GM19455 (cell line): ENCODE data around the gene ACOT11.

Experiments used
- ATAC-seq: cut with Tn5 transposase; IDR thresholded peaks from one replicate; pipeline ENCODE4 v1.9.1; 2021; ENCODE audit not compliant: unreplicated experiment

Gene ACOT11

DNA sequence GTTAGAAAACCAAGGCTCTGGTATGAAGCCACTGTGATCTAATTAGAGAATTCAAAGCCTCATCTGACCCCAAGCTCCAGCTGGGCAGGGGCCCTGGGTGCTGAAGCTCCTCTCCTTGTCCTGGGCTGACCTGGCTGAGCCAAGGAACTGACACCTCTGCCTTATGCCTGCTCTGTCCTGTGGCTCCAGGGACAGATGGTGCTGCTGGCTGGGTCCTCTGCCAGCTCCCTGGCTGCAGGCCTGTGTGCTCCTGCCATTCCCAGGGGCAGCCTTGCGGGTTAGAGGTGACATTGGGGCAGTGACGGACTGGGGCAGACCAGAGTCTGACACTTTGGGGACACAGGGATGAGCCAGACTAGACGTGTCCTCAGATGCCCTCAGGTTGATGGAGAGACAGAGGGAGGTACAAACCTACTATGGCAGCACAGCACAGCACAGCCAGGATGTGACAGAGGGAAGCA is 11.8 kb downstream of the ACOT11 start:
- no peak for ATAC-seq

DNA sequence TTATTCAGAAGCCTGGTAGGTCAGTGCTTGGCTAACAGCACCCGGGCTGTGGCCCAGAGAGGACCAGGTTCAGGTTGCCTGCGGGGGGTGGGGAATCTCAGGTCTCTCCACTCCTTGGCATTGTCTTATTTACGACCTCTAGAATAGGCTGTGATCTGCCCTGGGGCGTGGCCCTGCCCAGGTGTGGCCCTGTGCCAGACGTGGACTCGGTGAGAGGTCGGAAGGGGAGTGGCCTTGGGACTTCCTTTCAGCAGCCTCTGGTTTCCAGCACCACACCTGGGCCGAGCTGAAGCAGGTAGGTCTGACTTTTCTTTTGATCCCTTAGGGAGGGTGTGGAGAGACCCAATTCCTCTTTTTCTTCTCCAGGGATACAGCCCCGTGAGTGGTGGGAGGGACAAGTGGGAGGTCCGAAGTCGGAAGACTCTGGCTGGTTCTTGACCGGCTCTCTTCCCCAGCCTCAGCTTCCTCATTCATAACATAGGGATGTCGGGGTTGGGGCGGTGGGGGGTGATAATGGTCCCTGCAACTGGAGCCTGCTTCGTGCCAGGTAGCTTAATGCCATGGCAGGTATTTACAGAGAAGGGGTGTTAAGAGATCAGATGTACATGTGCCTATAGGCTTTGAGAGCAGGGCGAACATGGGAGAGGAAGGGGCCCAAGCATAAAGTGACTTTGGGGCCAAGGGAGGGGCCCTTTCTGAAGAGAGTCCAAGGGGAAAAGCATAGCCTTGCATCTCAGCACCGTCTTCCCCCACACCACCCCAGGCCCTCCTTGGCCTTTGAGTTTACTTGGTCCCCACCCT is 16.5 kb downstream of the ACOT11 start:
- no peak for ATAC-seq

DNA sequence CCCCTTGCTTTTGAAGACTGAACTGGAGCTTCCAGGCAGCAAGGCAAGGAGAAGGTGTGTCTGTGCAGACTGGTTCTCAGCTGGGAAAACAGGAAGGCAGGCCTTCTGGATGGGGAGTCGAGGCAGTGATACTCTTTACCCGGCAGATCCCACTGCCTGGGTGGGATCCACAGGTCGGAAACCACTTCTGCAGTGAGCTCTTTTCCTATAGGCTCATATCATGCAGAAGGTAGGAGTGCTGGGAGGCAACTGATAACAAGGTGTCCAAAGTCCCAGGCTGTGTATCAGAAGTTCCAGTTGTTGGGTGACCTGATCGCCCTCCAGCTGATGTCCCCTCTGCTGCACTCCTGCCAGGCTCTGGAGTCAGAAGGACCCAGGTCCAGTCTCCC is 17.1 kb downstream of the ACOT11 start:
- no peak for ATAC-seq

DNA sequence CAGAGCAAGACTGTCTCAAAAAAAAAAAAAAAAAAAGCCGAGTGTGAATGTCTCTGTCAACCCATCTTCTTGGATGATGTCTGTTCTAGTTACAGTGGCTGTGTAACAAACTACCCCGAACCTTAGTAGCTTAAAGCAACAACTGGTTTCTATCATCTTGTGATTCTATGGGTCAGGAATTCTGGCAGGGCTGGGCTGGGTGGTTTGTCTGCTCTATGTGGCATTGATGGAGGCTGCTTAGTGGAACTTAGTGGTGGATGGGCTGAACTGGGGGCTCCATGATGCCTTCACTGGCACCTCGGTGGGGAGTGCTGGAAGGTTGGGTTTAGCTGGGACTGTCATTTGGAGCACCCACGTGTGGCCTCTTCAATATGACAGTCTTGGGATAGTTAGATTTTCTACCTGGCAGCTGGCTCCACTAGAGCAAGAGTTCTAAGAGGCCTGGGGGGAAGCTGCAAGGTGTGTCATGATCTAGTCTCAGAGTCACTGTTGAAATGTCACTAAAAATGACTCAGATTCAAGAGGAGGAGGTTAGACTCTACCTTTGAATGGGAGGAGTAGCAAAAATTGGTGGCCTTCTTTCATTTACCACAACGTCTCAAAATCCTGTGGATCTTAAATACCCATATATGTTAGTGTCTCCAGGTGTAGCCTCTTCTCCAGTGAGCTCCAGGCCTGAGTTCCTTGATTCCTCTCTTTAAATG is 18.6 kb downstream of the ACOT11 start:
- ATAC-seq: no peak

DNA sequence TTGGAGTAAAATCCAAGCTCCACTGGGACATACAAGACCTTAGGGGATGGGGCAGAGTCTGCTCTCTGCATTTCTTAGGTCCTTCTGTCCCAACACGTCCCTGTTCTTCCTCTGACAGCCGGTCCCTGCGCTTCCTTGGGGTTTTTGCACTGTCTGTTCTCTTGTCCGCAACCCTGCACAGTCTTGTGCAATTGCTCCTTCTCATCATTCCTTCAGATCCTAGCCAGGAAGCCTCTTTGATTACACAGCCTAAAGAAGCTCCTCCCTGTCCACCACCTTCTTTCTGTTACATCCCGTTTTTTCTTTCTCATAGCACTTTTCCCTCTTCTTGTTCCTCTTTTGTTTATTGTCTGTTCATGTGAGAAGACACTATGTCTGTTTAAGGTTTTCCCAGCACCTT is 19.9 kb downstream of the ACOT11 start:
- ATAC-seq: no peak

DNA sequence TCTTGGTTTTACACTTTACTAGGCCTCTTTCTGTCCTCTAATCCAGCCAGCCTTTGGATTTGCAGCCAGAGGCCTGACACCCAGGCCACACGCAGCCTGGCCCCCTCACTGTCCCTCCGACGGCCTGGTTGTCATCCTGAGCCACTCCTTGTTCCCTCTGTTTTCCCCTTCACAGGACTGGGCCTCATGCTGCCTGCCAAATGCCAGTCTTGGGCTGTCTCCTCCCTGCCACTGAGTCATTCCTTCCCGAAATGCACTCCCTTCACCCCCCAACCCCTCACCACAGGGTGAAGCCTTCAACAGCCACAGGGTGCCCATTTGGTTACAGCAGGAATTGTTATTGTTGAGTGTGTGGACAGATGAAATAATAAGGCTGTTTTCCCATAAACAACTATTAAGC is 21.3 kb downstream of the ACOT11 start:
- no peak for ATAC-seq

DNA sequence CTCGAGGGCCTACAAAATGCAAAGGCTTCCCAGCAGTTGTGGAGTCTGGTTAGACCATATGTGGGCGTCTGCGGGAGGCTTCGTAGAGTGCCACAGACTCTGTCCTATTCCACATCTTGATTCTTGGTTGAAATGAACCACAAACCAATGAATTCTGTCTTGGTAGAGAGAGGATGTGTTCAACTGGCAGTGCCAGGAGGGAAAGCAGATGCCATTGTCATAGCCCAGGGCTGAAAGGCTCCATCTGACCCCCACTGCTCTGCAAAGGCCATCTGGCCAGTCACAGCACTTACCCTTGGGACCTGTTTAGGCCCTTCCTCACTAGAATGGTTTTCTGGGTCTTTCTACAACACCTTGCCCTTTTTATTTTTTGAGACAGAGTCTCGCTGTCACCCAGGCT is 22.1 kb downstream of the ACOT11 start:
- no peak for ATAC-seq

DNA sequence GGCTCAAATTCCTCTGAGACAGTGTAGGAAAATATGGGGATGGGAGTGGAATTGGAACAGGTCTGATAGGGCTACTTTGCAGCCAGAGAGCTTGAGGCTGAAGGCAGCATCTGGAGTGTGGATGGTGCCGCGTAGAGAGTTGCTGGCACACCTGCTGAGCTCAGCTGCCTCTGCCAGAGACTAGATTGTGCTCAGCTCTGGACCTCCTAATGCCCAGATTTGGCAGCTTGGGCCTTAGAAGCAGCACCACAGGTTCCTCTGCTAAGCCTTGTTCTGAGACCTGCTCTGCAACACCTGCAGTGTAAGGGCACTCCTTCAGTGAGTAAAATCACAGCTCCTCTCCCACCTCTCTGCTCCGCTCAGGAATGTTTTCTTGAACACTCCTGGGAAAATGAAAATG is 23.3 kb downstream of the ACOT11 start:
- ATAC-seq: no peak

DNA sequence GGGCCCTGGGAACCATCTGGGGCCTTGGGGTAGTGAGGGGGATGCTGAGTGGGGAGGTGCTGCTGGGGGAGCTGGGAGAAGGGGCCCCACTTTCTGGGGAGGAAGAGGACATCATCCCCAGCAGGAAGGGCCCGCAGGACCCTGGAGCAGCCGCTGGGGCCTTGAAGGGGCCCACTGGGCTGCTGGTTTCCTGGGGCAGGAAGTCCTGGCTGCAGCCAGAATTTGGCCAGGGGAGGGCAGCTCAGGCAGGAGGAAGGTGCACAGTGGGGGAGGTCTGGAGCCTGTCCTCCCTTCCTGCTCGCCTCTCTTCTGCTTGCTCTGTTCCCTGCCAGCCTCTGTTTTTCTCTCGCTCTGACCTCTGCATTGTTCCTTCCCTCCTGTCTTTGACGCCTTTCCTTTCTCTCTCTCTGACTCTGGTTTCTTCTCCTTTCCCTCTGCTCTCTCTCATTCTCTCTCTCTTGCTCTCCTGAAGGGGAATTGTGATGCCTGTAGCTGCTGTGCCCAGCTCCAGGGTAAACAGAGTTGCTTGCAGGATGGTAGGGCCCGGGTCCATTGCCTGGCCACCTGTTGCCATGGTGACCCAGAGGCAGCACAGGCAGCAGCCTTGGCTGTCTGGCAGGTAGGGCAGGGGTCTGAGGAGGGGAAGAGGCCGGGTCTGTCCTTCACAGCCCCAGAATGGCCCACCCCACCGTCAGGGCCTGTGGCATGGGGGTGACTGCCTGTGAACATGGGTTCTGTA is 23.9 kb downstream of the ACOT11 start:
- ATAC-seq: no peak

DNA sequence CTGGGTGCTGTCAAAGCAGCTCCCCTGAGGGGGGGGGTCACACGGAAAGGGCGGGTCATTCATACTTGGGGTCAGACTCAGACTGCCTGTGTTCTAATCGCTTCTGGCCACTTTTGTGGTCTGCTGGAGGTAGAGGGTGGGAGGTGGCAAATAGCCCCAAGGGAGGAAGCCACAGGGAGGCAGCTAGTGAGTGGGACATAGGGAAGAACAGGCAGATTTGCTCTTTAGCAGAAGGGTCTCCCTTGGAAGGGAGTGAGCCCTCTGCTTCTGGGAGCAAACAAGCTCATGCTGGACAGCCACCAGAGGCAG is 24.5 kb downstream of the ACOT11 start:
- no peak for ATAC-seq

DNA sequence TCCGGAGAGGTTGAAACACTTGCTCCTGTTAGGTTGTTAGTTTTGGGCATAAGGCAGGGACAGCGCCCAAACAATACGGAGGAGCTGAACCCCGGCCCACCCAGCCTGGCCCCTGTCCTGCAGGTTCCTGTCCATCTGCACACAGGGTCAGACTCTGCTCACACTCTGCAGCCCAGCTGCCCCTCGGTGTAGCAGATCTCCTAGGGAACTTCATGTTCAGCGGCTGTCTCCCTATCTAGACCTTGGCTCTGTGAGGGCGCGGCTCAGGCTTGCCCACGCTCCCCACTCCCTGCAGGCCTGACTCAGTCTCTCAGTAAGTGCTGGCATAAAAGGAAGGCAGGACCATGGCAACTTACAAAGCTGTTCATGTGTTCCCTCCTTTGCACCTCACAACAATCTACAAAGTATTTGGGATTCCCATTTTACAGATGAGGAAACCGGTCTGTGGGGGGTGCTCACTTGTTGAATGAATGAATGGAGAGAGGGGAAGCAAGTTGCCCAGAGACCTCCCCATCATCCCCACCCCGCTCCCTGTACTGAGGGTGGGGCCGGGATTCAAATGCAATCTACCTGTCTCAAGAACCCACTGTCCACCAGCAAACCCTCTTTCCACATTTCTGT is 26.2 kb downstream of the ACOT11 start:
- no peak for ATAC-seq

DNA sequence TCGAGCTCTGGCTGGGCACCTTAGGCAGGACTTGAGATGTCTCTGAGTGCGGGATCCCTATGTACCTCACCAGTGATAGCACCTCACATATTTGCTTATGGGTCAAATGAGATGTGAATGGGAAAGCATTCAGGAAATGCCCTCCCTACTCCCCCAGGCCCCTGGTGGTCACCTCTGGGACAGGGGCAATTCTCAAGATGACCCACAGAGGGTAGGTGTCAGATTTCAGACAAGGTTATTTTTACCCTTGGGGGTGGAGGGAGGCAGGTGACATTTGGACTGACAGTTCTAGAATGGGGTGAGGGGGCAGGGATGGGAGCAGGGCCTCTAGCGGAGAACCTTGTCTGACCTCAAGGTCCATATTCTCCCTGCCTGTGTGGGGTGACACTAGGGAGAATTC is 27.1 kb downstream of the ACOT11 start:
- no peak for ATAC-seq

DNA sequence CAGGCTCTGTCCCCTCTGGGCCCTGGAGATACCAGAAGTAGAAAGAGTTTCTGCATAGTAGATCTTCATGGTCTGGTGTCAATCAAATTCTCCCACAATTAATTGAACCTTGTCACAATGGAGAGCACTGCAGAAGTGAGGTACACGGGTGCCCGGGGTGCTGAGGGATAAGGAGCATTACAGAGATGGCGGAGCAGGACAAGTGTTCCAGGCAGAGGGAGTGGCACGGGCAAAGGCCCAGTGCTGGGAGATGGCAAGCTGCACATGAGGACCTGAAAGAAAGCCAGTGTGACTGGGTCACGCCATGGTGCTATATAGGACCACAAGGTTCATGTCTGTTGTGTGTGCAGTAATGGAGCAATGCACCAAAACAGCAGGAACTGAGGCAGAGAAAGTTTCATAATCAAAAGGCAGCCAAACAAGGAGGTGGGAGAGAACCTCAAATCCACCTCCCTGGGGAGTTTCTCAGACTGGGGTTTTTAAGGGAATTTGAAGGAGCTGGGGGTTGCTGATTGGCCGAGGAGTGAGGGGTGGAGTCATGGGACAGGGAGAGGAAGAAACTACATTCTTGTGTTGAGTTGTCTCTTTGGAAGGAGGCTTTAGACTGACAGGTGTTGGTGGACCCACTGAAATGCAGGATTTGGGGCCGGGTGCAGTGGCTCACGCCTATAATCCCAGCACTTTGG is 27.7 kb downstream of the ACOT11 start:
- ATAC-seq: no peak

DNA sequence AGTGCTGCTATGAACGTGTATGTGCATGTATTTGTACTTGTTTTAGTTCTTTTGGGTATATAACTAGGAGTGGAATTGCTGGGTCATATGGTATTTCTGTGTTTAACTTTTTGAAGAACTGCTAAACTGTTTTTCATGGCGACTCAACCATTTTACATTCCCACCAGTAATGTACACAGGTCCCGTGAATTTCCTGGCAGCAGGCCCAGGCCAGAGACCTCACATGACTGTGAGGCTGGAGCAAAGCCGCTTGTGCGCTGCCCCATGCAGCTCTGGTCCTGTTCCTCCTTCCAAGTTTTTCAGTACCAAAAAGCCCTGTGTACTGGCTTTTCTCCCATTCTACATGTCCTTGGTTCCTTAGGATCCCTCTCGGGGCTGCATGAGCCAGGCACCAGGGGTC is 29.6 kb downstream of the ACOT11 start:
- ATAC-seq: no peak

DNA sequence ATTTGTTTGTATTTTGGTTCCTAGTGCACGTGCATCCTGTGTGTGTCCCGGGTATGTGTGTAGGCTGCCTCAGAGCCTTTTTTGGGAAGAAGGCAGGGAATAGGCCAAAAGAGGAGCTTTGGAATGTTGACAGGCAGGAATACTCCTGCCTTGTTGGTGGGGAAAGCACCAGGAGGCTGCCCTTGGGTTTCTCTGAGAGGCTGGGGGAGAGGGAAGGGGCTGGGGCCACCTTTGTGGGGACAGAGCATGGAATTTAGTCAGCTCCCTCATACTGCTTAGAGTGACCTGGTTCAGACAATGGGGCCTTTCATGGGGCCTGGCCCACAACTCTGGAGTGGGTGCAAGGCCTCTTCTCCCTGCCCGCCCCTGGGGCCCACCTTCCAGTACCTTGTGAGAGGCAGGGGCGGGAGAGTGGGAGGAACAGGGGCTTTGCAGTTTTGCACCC is 31.3 kb downstream of the ACOT11 start:
- no peak for ATAC-seq

DNA sequence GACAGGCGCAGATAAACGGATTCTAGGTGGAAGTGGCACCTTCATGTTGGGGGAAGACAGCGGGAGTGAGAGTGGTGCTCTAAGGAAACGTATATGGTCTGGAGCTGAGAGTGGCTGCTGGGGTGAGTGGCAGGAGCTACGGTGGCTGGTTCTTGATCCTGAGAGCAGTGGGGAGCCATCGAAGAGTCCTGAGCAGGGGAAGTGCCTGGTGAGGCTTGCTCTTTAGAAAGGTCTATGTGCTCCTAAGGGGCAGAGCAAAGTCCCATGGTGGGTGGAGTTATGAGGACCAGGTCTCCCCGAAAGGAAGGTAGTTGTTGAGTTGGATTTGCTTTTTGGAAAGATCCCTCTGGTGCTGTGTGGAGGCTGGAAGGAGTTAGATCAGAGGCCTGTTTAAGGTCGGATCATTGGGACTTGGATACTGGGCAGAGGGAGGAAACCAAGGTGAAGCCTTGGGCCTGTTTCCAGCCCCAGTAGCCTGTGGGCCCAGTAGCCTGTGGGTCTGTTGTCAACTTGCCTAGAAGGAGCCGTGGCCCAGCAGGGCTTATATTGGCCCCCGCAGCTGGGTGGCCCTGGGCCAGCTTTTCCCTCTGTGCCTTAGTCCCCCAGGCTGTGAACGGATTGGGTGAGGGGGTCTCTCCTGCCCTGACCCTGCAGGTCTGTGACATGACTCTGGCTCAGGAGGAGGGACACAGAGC is 33.0 kb downstream of the ACOT11 start:
- no peak for ATAC-seq

DNA sequence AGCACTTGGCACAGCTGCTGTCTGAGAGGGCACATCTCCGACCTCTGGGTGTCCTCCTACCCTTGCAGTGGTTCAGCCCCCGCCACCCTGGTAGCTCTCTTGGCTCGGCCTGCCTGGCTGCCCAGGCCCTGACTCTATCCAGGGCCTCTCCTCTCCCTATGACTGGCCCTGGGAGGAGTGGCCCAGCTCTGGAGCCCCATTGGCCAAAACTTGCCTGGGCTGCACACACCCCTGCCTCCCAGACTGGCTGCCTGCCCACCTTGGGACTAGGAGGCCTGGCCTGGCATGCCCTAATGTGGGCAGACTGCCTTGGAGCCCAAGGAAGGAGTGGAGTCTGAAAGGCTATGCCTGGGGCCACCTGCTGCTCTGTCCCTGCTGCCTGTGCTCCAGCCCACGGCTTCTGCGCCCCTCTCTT is 33.6 kb downstream of the ACOT11 start:
- no peak for ATAC-seq

DNA sequence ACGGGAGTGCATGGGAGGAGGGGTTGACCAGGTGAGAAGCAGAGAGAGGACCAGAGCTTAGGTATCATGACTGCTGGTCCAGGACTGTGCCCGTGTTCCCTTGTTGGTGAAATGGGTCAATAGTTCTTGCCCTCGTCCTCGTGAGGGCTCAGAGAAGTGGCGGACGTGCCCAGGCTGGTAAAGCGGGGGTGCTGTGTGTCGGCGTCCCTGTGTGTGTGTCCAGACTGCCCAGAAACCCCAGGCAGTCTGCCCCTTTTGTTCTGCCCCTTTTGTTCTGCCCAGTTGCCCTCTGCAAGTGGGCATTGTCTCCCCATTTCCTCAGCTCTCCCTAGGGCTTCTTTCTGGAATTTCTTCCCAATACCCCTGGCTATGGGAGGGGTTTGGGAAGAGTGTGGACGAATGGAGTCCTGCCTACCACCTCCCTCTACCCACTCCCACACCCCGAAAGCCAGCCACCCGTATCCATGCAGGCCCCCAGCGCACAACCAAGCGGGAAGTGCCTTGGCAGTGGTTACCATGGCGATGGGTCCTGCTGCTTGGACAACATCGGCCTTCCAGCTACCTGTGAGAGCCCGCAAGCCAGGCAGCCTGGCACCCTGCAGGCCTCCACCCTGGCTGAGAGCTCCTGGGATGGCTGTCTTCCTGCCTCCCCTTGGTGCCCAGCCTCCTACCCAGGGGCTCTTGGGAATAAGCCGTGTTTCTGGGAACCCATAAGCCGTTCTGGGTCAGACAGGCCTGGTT is 34.7 kb downstream of the ACOT11 start:
- ATAC-seq: no peak

DNA sequence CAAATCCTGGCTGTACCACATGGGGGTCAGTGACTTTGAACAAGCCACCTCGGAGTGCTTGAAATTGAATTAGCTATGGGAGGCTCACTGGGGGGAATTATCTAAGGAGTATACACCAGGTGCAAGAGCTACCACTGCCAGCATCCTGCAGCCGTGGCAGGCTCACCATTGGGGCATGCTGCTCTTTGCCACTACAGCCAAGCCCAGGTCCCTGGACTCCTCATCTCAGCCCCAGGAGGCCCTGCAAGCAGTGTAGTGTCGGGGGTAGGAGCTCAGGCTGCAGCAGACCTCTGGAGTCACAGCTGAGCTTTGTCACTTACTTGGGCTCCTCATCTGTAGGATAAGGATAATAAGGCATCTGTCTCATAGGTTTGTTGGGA is 35.3 kb downstream of the ACOT11 start:
- no peak for ATAC-seq

DNA sequence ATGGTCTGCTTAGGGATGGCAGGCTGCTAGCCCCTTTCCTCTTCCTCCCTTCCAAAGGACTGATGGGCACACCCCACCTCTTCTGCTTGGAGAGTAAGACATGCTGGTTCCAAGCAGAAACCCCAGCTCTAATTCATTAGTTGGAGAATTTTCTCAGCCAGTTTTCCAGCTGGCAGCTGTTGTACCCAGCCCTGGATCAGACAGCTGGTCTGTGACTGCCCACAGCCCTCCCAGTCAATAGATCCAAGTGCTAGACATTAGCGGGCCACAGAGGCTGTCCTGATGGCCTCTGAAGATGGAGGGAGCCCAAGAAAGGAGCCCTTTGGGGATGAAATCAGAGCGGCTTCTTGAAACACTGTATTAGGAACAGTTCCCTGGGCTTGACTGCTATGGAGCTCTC is 35.8 kb downstream of the ACOT11 start:
- no peak for ATAC-seq
